GM18870 (cell line): ENCODE results near the gene RGS7.
"Not testable (repeated sequence)": the region's sequence is repeated elsewhere in the genome, so short reads cannot be mapped to it uniquely, and the experiment has no call there.

Experiments used
- ATAC-seq: cut with Tn5 transposase; IDR thresholded peaks from one replicate; pipeline ENCODE4 v1.9.1; 2021; ENCODE audit warnings: moderate library complexity; ENCODE audit not compliant: unreplicated experiment

RGS7 gene

DNA sequence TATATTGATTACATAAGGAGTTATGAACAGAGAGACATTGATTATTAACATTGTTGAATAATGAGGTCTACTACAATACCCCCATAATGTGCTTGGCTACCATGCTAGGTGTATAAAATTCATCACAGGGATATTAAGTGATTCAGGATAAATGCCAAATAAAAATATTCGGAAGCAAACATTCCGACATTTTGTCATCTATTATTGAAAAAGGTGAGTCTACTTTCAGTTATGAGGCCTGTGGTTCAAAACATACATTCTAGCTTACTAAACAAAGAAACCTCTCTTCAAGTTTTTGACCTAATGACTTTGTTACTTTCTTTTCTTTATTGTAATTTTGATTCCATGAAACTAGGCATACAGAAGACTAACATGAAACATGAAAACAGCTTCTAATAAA is 554.7 kb downstream of the RGS7 start:
- ATAC-seq, result no peak

DNA sequence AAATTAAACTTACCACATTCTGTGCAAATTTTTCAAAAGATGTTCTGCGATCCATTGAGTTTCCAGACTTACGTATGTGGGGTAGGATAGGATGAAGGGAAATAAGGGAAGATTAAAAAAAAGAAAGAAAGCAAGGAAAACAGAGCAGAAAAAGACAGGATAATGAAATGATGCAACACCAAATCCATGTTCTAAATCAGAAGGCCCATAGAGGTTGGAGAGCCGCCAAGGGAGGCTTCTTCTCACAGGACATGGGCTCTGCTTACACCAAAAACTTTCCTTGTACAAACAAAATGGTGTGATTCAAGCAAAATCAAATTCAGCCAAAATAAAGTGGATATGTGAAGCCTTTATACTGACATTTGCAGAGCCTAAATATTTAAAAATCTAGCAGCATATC is 555.6 kb downstream of the RGS7 start:
- ATAC-seq, result no peak

DNA sequence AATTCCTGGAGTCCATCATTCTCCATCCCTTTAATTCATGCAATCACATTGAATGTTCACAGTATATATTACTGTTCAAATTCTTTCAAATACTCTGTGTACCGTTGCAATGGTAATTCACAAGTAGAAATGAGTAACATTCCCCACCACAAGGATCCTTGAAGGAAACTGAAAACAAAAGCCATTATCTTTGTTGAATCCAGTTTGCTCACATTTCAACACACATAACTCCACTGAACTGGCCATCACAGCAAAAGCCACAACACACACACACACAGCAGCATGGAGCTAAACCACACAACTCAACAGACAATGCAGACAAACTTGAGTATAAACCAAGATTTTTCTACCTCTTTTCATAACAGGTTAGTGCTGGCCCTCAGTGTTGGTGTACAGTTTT is 556.7 kb downstream of the RGS7 start:
- no peak for ATAC-seq

DNA sequence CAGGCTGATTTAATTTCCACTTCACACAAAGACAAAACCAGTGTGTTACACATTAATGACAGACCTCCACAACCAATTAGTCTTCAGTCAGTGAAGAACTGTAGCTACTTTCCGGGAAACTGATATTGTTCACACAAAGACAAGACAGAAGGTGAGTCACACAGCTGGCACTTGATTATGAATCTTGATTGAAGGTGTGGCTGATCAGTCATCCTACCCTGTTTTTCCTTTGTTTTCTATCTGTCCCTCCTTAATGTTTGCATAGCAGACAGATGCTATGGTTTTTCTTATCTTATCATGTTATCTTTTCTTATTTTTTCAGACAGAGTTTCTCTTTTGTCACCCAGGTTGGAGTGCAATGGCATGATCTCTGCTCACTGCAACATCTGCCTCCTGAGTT is 560.0 kb downstream of the RGS7 start:
- no peak for ATAC-seq

DNA sequence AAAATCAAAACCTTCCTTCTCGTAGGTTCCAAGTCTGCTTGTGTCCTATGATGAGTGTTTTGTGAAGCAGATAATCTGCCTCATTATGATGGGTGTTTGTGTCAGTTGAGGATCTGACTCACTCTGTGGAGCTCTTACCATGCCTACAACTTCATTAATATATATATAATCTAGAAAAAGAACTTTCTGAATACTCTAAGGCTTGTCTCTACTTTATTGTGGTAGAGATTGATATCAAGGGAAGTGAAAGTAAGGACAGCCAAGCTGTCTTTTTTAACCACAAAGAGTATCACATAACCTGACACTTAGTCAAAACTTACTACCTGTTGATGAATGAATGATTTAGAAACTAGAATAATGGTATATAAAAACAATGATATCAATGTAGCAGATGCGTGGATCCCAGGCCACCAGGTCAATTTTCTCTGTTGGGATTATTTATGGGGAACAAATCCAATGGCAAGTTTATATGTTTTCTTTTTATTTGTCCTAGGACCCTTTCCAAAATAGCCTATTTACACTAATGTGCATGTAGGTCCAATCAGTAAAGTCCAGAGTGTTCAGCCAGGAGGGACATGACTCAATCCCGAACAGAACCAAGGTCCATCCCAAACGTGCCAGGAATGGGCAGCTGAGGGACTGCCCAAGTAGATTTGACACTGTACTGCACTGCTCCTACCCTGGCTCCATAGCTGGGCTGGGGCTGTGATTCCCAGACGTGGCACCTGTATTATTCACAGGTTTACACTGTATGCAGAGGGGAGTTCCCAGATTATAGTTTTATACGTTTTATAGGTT is 562.8 kb downstream of the RGS7 start:
- peak; percentile 94 for ATAC-seq

DNA sequence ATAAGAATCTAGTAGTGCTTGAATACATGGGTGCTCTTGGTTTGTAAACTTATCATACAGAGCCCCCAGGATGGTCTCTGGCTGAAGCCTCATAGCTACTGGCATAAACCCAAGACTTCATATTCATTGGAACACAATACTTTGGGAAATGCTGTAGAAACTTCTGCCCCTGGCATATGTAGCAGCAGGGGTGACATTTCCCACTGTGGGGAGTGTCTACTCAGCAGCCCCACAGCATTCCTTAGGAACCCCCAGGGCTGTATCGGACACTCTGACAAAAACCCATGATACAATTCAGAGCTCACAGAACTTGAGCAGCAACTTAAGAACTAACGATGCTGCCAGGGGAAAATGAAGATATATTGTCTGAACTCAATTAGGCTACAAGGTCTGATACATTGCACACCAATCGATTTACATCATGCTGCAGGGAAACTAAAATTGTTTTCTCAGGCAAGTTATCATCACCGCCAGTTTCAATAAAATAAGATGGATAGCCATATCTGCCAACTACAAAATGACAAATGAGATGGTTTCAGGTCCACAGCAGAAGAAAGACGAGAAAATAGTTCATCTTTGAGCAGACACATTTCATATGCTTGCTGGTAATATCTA is 564.0 kb downstream of the RGS7 start:
- no peak for ATAC-seq

DNA sequence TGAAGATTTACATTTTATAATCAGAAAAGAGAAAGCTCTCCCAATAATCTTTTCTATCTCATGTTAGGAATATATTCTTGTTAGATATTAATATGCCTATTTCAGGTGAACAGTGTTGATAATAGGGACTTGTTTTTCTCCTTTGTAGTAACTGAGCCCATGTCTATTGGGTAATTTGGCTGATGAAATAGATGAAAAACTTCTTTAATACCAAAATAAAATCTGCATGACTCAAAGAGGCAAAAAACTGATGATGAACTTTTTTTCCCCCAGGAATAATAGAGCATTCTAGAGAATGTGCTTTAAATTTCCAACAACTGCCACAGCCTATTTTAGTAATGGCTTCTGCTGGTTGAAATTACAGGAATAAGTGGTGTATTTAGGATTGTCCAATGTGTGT is 566.1 kb downstream of the RGS7 start:
- ATAC-seq, result no peak

DNA sequence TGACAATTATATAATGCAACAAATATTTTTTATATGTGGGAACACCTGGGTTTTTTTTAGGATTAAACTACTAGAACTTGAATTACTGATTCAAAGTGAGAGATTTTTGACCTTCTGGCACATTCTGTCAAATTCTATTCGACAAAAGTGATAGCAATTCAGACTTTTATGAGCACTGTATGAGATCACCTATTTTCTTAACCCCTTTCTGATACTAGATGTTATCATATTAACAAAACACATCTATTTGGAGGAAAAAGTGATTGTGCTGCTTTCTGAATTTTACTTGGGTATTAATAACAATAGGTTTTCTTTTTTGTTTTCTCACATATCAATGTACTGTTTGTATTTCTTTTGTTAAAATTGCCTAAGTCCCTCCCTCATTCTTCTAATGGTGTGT is 570.1 kb downstream of the RGS7 start:
- no peak for ATAC-seq

DNA sequence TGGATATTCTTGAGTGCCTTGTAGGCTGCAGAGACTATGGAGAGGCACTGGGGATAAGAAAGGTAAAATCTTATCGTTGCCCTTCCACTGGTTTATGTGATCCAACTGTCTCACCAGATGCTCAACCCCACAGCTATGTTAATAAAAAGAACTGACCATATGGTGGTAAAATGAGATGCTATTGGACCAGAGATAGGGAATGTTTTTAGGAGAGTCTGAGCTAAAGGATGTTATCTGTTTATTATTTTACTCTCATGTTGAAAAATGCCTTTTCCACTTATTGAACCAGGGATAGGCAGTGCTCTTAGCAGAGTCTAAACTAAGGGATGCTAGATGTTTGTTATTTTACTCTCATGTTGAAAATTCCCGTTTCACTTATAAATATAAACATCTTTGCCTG is 572.2 kb downstream of the RGS7 start:
- ATAC-seq, result no peak

DNA sequence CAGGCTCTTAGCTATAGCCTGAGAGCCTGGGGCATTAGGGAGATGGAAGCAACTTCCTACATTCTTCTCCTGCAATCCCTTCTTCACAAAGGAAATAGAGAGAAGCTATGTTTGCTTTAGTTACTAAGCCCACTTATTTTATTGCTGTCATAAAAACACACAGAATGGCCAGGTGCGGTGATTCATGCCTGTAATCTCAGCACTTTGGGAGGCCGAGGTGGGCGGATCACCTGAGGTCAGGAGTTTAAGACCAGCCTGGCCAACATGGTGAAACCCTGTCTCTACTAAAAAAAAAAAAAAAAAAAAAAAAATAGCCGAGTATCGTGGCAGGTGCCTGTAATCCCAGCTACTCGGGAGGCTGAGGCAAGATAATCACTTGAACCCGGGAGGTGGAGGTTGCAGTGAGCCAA is 573.3 kb downstream of the RGS7 start:
- ATAC-seq, result not testable (repeated sequence)

DNA sequence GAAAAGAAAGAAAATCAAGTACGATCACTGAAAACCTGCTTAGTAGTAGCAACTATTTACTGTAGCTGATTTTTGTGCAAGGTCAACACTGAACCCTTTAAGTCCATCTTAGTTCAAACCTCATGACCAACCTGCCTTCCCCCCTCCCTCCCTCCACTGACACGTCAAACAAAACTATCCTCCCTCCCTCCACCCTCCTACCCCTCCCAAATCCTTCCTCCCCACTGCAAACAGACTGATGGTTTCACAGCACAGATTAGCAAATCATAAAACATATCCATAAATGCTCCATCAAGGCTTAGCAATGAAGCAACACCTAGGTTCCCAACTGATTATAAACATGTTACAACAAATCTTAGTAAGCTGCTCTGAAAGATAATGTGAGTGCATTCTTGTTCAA is 580.8 kb downstream of the RGS7 start:
- no peak for ATAC-seq

DNA sequence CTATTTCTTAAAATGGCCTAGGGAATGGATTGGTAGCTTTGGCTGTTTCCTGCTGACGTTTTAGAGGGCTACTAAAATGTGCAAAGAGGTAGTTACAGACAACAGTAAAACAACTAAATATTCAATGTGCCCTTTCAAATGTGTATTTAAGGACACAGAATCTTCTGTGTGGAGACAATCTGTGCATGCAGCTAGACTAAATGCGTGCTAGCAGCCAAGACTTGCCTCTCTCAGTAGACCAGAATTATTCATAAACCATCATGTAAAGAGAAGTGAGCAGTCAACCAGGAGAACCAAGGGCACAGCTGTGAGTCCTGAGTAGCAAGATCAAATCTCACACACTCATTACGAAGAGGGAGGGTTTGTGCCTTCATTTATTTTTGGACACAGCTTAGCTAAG is 584.9 kb downstream of the RGS7 start:
- ATAC-seq, result no peak

DNA sequence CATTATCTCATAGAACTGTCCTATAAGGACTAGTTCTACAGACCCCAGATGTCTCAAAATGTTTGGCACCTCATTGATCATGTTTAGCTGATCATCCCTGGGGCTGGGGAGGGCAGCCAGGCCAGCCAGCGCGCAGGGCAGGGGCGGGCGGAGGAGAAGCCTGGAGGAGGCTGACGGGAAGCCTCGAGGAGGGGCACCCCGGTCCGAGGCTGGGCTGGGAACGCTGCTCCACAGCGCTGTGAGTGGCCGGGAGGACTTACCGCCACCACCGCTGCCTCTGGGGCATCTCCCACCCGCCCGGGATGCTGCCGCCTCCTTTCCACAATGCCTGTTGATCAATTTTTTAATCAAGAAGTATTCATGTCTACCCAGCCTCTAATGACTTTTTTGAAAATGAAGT is 585.6 kb downstream of the RGS7 start:
- no peak for ATAC-seq

DNA sequence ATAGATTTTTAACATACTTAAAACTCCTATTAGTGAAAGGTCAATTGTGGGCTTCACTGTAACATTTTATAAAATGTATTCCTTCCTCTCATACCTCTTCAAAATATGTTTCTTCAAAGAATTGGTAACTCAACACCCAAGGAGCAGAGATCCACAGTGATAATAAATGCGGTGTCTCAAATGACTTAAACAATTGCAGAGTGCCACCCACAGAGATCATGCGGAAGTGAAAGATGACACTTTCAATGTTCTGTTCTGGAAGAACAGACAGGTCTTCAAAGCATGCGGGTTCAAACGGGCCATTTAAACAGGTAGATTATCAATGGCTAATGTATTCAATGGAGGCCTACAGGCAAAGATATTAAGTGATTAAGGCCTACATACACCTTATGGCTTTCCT is 588.0 kb downstream of the RGS7 start:
- no peak for ATAC-seq

DNA sequence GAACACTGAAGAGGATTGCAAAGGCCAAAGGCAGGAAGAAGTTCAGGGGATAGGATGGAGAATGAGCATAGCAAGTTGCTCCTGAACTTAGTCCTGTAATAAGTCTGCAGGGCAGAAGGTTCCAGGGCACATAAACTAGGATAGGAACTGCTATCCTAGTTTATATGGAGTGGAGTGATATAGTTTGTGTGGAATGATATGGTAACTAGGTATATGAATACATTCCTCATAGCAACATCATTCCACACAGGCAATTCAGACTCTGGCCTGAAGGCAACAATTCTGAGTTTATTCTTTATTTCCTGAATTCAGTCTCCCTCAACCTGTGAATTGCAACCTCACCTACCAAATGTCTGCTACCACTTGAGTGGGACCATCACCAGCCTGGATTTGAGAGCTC is 590.2 kb downstream of the RGS7 start:
- ATAC-seq, result no peak

DNA sequence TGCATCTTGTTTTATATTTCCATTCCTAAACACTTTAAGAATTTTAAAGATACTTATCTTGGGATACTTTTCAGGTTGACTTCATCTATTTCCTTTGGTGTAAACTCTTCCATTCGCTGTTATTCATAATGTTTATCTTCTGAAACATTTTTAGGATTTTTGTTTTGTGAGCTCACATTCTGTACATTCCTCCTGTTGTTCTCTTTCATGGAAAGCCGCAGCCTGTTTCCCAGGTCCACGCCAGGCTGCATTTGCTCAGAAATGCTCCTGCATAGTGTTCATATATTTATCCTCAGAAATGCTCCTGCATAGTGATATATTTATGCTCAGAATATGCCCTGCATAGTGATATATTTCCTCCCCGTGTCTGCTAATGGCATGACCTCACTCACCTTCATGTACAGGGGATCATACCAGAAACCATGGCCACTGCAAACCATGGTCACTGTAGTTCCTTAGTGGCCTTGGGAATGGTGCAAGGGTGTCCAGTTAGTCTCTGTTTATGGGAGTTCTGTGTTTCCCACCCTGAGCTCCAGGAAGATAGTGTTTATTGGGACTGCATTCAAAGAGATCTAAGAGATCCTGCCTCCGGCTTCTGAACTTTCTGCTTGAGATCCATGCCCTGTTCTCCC is 591.2 kb downstream of the RGS7 start:
- no peak for ATAC-seq

DNA sequence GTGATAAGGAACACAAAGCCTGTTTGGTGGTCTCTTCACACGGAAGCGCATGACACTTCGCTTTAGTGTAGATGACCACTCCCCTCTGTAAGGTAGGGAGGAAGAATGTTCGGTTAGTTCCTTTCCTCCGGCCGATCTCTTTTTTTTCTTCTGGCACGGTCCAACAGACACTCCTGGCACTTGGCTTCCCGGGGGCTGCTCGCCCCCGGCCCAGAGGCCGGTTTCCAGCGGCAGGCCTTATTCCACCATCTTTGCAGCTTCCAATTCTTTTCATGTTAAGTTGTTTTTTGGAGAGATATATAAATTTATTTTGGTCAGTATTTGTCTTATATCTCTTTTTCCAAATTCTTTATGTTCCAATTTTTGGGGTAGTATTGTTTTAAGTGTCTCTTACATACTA is 593.2 kb downstream of the RGS7 start:
- ATAC-seq, result no peak

DNA sequence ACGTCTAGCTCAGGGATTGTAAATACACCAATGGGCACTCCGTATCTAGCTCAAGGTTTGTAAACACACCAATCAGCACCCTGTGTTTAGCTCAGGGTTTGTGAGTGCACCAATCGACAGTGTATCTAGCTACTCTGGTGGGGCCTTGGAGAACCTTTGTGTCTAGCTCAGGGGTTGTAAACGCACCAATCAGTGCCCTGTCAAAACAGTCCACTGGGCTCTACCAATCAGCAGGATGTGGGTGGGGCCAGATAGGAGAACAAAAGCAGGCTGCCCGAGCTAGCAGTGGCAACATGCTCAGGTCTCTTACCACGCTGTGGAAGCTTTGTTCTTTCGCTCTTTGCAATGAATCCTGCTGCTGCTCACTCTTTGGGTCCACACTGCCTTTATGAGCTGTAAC is 593.9 kb downstream of the RGS7 start:
- not testable (repeated sequence) for ATAC-seq

DNA sequence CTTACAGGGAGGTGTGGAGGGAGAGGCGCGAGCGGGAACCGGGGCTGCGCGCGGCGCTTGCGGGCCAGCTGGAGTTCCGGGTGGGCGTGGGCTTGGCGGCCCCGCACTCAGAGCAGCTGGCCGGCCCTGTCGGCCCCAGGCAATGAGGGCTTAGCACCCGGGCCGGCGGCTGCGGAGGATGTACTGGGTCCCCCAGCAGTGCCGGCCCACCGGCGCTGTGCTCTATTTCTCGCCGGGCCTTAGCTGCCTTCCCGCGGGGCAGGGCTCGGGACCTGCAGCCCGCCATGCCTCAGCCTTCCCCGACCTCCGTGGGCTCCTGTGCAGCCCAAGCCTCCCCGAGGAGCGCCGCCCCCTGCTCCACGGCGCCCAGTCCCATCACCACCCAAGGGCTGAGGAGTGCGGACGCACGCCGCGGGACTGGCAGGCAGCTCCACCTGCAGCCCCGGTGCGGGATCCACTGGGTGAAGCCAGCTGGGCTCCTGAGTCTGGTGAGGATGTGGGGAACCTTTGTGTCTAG is 594.5 kb downstream of the RGS7 start:
- ATAC-seq, result not testable (repeated sequence)

DNA sequence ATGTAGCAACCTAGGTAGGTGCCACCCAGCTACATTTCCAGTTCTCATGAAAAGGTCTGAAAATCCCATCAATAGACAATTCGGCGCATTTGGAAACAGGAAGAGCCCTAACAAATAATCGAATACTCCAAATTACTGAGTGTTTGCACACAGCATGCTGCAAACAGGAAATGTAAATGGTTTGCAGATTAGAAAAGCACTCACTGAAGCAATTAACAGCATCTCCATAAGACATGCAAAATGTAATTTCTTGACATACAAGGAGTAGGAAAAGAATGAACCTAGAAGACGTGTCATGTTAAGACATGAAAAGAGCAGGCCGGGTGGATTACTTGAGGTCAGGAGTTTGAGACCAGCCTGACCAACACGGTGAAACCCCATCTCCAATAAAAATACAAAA is 598.2 kb downstream of the RGS7 start:
- not testable (repeated sequence) for ATAC-seq

DNA sequence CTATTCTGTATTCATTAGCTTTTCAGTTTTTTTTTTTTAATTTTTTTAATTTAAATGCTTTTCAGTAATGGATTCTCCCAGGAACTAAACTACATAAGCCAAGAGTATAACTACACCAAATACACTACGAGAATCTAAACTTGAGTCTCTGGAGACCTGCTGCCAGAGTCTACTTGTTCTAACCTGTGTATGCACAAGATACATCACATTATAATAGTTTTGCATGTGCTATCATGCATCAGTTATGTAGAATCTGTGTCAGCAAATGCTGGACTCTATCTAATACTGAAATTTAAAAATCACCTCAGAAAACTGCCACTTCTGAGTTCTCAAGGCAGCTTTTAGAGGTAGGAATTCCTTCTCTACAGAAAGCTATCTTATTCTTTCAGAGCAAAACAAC is 598.7 kb downstream of the RGS7 start:
- no peak for ATAC-seq

DNA sequence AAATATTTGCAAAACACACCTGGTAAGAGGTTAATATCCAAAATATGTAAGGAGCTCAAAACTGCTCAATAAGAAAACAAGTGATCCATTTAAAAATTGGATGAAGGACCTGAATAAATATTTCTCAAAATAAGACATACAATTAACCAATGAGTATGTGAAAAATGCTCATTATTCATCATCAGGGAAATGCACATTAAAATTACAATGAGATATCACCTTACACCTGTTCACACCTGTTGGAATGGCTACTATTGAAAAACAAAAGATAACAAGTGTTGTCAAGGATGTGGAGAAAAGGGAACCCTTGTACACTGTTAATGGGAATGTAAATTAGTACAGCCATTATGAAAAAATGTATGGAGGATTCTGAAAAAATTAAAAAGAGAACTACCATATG is 609.1 kb downstream of the RGS7 start:
- ATAC-seq, result no peak
